Stimulated activated CD8-positive, alpha-beta memory T cell treated with anti-CD3 and anti-CD28 coated beads, Interleukin-12 subunit alpha, Interleukin-12 subunit beta, amount 100 ng/mL, for 24 hours (primary cell): Measurements from ENCODE around the gene RHEBL1.

Source experiments
- DNase-seq: peaks from one replicate; pipeline ENCODE4 v3.0.0-alpha.2; 2020; ENCODE audit errors: extremely low read depth

RHEBL1 gene, protein sequence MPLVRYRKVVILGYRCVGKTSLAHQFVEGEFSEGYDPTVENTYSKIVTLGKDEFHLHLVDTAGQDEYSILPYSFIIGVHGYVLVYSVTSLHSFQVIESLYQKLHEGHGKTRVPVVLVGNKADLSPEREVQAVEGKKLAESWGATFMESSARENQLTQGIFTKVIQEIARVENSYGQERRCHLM

DNA sequence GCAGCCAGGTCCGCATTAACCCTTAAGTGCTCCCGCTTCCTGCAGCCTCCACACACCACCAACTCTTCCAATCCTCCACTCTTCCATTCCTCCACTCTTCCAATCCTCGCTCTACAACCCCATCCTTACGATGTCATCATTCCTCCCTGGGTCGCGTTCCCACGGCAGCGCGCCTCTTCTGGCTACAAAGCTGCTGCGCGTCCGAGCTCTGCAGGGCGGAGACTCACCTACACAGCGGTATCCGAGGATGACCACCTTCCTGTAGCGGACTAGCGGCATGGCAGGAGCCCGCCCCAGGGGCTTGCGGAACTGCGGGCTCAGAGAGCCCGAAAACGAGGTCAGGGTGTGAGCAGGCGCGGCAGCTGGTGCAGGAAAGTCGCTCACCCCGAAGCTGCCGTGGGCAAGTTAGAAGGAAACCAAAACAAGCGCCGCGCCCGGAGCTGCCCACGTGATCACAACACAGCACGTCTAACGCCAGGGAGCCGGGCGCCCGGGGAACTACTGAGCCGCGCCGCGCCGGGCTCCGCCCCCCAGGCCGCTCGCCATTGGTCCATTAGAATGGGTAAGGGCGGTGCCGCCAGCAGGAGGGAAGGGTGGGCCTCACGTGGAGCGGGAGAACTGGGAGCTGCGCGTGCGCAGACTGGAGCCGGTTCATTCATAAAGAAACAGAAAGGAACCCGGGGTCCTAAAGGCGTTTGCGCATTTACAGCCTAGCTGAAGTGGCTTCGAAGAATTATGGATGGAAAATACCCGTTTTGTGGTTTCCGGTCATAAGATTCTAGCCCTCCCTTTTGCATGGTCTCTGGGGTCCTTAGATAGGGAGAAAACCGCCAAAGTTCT, at the start of gene RHEBL1:
TSS of gene RHEBL1 (minus strand) at position 473 of the 840 bp plus-strand sequence. CDS start at position 279, 194 bp downstream.
- peak; percentile 94 for DNase-seq

- no peak for DNase-seq
These were observed 41.4 kb upstream of the RHEBL1 start for GRCh38 chr12:49111206-49111605.

- peak; percentile 84 for DNase-seq
These were observed 40.8 kb upstream of the RHEBL1 start, which contains the start of gene LMBR1L for GRCh38 chr12:49110464-49111155. TSS of gene LMBR1L (minus strand) at chr12:49110847. CDS start at chr12:49110555, 292 bp downstream.

- no peak for DNase-seq
These were observed 40.1 kb upstream of the RHEBL1 start for GRCh38 chr12:49109641-49110463.

DNA sequence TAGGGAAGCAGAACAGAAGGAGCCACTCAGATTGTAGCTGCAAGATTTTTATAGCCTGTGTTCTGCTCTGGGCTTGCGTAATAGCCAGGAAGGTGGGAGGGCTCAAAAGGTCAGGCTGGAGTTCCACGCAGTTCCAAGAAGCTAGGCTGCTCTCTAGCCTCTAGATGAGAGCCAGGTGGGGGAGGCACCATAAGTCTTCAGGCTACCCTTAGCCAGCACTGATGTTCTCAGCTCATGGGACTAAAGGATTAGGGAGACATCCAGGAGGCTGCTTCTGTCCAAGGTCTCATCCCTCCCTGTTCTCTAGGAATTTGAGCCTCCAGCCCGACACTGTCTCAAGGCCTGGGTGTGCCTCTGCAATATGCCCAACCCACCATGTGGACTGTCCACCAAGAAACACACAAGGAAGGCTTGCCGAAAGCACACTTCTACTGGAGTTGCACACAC, 39.2 kb upstream of the RHEBL1 start:
- DNase-seq = no peak

- DNase-seq = no peak
These were observed 35.8 kb upstream of the RHEBL1 start for GRCh38 chr12:49105504-49106084.

- DNase-seq = no peak
These were observed 35.0 kb upstream of the RHEBL1 start for GRCh38 chr12:49104822-49105221.

GRCh38 chr12:49100380-49100779, 30.6 kb upstream of the RHEBL1 start:
- no peak for DNase-seq

- no peak for DNase-seq
These were observed 28.9 kb upstream of the RHEBL1 start for GRCh38 chr12:49098703-49099102.

DNA sequence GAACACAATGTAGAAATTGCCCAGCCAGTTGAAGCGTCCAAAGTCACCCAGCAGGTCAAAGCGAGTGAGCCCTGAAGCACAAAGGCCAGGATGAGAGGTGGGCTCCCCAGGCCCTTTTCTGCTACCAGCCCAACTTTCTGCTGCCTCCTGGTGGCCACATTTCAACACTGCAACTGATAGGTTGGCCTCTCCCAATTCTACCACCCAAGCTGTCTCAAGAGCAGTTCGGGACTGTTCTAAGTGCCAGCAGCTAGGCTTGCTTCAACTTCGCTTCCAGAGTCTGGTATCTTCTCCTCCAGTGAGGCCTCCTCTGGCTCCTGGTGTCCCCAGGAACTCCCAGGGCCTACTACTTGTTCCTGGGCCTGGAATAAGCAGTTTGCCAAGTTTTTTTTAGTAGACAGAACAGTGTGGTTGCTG, 28.3 kb upstream of the RHEBL1 start:
- DNase-seq = no peak

- no peak for DNase-seq
These were observed 27.6 kb upstream of the RHEBL1 start for GRCh38 chr12:49097381-49097780.

DNA sequence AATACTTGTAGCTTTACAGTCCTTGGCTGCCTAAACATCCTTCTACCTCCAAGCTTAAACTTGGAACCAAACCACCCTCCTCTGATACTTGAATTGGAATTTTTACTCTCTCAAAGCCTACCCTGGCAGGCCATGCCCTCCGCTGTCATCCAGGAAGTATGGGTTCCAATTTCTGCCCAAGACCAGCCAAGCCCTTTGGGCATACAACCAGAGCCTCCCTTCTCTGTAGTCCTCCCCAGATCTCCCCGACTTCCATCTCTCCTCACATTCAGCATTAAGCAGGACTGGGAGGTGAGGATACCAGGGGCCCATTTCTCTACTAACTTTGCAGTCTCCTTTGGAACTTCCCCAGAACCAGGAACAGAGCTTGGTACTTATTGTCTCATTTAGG, 25.2 kb upstream of the RHEBL1 start:
- DNase-seq = no peak

GRCh38 chr12:49094160-49094974, 24.6 kb upstream of the RHEBL1 start, which contains the start of gene DHH:
TSS of gene DHH (minus strand) at chr12:49094801. CDS start at chr12:49094512, 289 bp downstream.
- DNase-seq = no peak

DNA sequence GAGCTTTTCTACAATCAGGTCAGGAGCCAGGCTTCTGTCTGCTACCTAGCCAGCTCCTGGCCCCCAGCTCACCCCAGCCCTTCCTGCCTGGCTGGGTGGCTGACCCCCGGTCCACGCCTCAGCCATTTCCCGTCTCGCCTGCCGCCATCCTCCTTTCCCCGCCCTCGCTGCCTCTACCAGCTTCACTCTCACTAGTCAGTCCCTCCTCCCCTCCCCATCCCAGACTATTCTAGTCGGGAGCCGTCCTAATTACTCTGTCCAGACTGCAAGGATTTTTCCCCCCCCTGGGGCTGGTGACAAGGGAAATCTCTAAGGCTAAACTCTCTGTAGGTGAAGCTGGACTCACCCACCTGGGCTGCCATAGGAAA, 24.0 kb upstream of the RHEBL1 start:
- DNase-seq = no peak

DNA sequence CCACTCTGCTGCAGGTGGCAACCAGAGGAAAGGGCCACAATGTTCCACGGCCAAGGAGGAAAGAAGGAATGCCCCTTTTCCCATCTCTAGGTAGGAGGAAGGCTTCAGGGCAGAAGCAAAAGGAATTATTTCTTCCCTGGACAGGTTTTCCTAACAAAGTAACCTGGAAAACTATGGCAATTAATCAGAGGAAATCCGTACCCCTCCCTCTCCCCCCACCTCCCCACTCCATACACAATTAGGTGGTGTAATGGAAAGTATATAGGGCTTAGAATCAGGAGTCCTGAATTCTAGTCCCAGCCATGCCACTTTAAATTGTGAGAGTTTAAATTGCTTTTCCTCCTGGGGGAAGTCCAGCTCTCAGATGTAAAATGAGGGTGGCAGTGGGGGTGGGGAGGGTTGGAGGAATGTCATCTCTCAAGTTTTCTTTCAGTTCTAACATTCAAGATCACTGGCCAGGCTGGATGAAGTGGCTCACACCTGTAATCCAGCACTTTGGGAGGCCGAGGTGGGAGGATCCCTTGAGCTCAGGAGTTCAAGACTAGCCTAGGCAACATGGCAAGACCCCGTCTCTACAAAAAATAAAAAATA, 23.1 kb upstream of the RHEBL1 start:
- no peak for DNase-seq

- DNase-seq = no peak
These were observed 22.5 kb upstream of the RHEBL1 start for GRCh38 chr12:49092086-49092815.

DNA sequence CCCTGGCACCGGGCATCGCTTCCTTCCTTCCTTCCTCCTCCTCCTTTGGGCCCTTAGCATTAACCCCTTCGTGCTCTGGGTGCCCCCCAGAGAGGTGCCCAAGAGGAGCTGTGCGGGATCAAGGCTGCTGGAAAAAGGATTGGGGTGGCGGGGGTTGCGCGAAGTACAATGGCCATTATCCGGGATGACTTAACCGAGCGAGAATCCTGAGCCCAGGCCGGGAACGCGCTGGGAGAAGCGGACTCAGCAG, 22.0 kb upstream of the RHEBL1 start:
- DNase-seq = no peak

DNA sequence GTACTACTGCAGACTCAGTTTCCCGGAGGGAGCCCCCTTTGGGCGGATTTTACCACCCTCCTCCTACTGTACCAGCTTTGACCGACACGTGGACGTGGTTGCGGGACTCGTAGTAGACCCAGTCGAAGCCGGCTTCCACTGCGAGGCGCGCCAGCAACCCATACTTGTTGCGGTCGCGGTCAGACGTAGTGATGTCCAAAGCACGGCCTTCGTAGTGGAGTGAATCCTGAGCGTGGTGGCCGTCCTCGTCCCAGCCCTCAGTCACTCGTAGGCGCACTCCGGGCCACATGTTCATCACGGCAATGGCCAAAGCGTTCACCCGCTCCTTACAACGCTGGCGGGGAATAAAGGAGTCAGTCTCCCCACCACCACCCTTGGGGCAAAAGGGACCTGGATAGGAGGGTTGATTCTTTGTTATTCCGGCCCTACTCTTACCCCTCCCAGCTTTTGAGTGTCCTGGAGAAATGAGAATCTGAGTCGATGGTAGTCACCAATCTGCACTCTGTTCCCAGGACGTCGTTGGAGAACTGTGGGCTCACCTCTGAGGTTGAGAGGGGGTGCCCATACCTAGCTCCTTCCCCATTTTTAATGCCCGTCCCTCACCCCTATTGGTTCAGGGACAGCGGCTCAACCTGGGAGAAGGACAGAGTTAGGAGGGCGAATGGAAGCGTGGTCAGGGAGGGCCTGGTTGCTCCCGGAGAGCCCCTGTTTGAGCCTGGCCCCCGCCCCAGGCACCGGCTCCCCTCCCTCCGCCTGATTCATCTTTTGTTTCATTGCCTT, 21.5 kb upstream of the RHEBL1 start:
- DNase-seq = no peak
